Measurements from ENCODE around the gene POLR3A.

The POLR3A gene

DNA sequence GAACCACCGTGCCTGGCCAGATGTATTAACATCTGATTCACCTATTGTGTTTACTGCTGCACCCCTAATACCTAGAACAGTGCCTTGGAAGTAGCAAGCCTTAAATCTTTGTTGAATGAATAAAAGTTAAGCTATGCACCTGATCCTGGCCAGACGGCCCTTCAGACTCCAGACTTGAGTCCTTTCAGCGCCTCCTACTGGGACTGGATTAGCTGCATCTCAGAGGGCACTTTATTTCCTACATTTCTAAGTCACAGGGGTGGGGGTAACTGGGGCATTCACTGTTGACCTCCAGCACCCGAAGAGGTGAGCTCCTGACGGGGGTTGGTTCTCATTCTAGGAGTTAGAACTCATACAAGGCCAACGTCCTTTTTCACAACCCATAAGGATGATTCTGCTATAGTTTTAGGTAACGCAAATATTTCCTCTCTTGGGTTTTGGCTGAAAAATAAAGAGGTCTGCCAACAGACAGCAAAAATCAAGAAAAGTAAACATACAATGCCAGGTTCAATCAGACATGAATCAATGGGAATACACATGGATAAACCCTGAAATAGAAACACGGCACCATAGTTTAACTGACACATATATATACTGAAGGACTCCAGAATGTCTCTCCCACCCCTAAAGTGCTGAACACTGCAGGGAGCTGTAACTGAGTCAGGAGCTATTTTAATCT lies 54.8 kb downstream of the POLR3A start:
- DNase-seq: no peak

DNA sequence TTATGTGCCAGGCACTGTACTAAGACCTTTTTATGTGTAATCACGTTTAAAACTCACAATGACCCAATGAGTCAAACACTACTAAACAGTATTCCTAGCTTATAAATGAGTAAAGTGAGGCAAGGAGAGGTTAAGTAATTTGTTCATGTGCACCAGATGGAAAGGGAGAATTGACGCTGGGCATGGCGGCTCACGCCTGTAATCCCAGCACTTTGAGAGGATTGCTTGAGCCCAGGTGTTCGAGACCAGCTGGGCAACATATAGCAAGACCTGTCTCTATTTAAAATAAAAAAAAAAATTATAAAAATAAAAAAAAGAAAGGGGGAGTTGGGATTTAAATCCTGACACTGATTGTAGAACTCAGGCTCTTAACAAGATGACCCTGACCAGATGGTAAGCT lies 56.0 kb downstream of the POLR3A start:
- DNase-seq: no peak

- DNase-seq: no peak
Observed at GRCh38 chr10:77972148-77972547, 57.2 kb downstream of the POLR3A start.

GRCh38 chr10:77971804-77972144 lies 57.5 kb downstream of the POLR3A start:
- DNase-seq: no peak

- no peak for DNase-seq
Observed at GRCh38 chr10:77970869-77971803, 58.2 kb downstream of the POLR3A start.

DNA sequence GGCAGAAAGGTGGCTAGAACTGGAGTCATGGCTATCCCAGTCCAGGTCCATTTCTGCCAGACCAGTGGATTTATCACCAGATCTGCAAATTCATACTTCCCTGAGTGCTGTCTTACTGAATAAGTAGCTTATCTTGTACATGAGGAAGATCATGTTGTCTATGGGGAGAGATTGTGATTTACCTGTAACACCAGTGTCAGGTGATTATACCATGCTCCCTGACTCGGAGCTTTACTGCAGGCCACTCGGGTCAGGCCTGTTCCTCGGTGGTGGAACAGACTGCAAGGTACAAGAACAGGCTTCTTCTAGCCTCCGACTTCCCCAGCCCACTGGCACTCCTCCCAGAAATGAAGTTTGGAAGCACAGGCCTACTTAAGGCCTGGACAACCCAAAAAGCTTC lies 60.2 kb downstream of the POLR3A start:
- no peak for DNase-seq

DNA sequence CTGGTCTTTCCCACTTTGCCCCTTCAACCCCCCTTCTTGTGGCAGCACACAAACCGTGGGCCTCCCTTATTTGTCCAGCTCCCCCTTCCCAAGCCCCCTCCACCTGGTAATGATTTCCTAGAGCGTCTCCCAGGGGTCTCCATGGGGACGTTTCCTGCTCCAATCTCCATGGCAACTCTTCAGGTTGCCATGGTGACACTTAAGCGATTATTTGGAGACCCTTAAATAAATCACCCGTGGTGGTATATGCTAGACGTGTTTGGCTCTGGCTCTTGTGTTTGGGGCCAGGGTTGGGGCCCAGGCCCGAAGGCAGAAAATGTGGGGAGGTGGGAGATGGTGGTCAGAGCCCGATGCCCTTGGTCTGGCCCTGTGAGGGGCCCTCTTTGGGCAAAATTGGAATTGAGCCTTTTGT lies 61.7 kb downstream of the POLR3A start:
- DNase-seq: no peak

DNA sequence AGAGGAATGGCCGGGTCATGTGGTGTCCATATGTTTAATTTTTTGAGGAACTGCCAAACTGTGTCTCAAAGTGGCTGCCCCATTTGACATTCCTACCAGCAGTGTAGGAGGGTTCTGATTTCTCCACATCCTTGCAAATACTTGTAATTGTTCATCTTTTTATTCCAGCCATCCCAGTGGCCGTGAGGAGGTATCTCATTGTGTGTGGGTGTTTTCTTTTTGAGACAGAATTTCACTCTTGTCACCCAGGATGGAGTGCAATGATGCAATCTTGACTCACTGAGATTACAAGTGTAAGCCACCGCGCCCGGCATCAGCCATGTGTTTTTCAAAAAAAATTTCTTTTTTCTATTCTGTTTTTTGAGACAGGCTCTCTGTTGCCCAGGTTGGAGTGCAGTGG lies 64.0 kb downstream of the POLR3A start:
- peak; percentile 9 for DNase-seq

GRCh38 chr10:77964811-77965210 lies 64.5 kb downstream of the POLR3A start:
- no peak for DNase-seq

DNA sequence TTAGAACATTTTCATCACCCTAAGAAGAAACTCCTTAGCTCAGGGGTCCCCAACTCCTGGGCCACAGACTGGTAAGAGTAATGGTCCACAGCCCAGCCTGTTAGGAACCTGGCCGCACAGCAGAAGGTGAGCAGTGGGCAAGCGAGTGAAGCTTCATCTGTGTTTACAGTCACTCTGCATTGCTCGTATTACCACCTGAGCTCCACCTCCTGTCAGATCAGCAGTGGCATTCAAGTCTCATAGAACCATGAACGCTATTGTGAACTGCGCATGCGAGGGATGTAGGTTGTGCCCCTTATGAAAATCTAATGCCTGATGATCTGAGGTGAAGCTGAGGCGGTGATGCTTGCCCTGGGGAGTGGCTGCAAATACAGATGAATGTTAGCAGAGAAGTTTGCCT lies 65.4 kb downstream of the POLR3A start:
- no peak for DNase-seq

GRCh38 chr10:77962350-77963146 lies 66.8 kb downstream of the POLR3A start:
- no peak for DNase-seq

- no peak for DNase-seq
Observed at GRCh38 chr10:77961668-77962067, 67.6 kb downstream of the POLR3A start.

GRCh38 chr10:77960829-77961329 lies 68.4 kb downstream of the POLR3A start:
- no peak for DNase-seq

DNA sequence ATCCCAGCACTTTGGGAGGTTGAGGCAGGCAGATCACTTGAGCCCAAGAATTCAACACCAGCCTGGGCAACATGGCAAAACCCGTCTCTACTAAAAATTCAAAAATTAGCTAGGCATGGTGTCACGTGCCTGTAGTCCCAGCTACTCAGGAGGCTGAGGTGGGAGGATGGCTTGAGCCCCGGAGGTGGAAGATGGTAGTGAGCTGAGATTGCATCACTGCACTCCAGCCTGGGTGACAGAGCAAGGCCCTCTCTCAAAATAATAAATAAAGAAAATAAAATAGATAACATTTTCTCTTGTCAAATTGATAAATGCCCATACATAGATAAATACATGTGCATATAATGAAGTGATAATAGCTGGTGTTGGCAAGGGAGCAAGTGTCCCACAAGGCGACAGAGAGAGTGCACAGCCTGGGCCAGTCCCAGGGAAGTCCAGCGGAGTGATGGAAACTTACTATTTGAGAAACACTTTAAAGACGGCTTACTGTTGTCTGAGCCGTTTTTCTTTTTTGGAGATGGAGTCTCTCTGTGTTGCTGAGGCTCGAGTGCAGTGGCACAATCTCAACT lies 69.3 kb downstream of the POLR3A start:
- no peak for DNase-seq

GRCh38 chr10:77959384-77959783 lies 69.9 kb downstream of the POLR3A start:
- DNase-seq: no peak

DNA sequence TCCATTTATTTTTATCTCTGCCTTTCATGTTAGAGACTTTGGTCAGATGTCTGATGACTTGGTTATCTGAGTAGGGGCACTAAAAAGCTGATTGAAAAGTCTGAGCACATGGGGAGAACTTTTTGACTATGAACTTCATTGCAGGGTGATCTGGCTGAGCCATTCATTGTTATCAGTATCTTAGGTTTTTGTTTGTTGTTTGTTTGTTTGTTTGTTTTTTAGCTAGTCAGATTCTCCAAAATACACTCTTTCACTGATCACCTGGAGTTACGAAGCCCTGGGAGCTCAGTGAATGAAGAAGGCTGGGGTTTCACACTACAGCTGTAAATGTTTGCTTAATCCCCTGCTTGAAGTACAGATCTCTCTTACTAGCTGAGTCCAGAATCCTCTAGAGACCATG lies 74.2 kb downstream of the POLR3A start:
- DNase-seq: no peak

GRCh38 chr10:77949167-77949566 lies 80.1 kb downstream of the POLR3A start:
- no peak for DNase-seq

DNA sequence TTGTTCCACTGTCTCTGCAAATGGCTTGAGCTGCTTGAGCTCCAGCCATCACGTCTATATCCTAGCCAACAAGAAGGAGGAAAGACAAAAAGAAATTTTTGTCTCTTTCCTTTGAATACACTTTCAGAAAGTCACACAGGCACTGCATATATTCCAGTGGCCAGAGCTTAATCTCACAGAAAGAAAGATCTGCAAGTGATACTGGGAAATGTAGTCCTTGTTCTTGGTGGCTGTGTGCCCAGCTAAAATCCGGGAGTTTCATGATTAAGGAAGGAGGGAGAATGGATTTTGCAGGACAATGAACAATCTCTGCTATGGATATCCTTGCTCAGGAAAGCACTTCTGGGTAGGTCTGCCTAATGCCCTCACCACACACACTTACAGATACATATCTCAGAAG lies 83.2 kb downstream of the POLR3A start:
- no peak for DNase-seq

DNA sequence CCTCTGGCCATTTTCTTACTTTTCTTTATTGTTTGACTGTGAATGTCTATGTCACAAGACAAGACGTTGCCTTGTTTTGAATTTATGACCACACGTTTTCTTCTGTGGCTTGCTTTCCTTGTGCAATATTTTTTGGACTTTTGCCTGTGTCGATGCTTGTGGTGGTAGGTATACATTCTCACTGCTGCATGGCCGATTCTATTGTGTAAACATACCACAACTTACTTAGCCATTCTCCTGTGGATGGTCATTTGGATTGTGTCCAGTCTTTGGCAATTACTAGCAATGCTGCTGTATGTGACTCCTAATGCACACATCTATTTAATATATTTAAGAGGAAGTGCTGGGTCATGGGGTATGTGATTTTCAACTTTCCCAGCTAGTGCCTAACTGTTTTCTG lies 84.8 kb downstream of the POLR3A start:
- DNase-seq: no peak

- no peak for DNase-seq
Observed at GRCh38 chr10:77943121-77943901, 86.0 kb downstream of the POLR3A start.

GRCh38 chr10:77941790-77942189 lies 87.5 kb downstream of the POLR3A start:
- no peak for DNase-seq

GRCh38 chr10:77940627-77941026 lies 88.7 kb downstream of the POLR3A start:
- DNase-seq: no peak
